Spleen (tissue), 7 donors: ENCODE results near the gene IL31.

Experiments used
- CTCF ChIP-seq, 11 experiments: fragments of 200-600 bp in 7 of 11; fragments of 450-650 bp in 4 of 11; sonication (generic) in 4 of 11; IDR thresholded peaks in 8 of 11; conservative IDR thresholded peaks in 3 of 11; 1 replicate in 7 of 11; 2 replicates in 4 of 11; pipeline versions ENCODE4 v1.4.0 to v1.8.0; 2016 to 2021; ENCODE audit warnings: antibody characterized with exemption in 11 of 11, inconsistent platforms in 4 of 11, mild to moderate bottlenecking in 1 of 11
- POLR2AphosphoS5 ChIP-seq, 3 donors: sonication (generic); formaldehyde crosslinking; IDR thresholded peaks; one replicate each; pipeline ENCODE4 v1.5.1; 2017; ENCODE audit warnings: antibody characterized with exemption in 3 of 3
- donor health status: DM: no; HTN: no; CAD: no; lungs with moderate emphysema.
- donor health status: DM: no; HTN: no; CAD: no.
- donor health status: DM: no; HTN: no; CAD: no.

GRCh38 chr12:122215771-122216170, 41.8 kb upstream of the IL31 start:
- TF ChIP-seq CTCF (IDR thresholded peaks at IDR 0.05 in 8 of 11, conservative IDR thresholded peaks at IDR 0.05 in 3 of 11) (no peak), POLR2AphosphoS5 (IDR thresholded peaks at IDR 0.05) (no peak)
